ENCODE measurements around the gene TIE1.

GRCh38 chr1:43304314-43304681, 3.5 kb downstream of the TIE1 start:
- TF ChIP-seq POLR2AphosphoS5 (IDR thresholded peaks at IDR 0.05) (no peak), CTCF (IDR thresholded peaks at IDR 0.05) (no peak), EP300 (IDR thresholded peaks at IDR 0.05) (no peak)
